Panc1 (cell line): Measurements from ENCODE around the gene NWD2. TPM values are rescaled to one million over a fixed set of nuclear protein-coding genes. Genes with fewer than 3 reads are reported as not detected.

Experiments
- ATAC-seq: fragments of 200-7000 bp; cut with Tn5 transposase; 2 replicates; pipeline ENCODE4 v1.9.1; 2020; ENCODE audit warnings: mild to moderate bottlenecking, moderate library complexity
- BruUV-seq: library from RNA; stranded (reverse); fragments of 400-500 nt; replicated peaks from 2 replicates; lab custom pipeline; 2021; lab: Mats Ljungman, UMichigan
- CTCF ChIA-PET: fragments of 300-600 bp; sonication (Branson Sonifier 250); formaldehyde crosslinking; loops from one replicate; lab custom pipeline; 2022; ENCODE audit warnings: antibody characterized with exemption; lab: Charles Lee
- POLR2A ChIA-PET: fragments of 300-600 bp; sonication (Branson Sonifier 250); formaldehyde crosslinking; loops from one replicate; lab custom pipeline; 2022; ENCODE audit warnings: antibody characterized with exemption; lab: Charles Lee
- DNase-seq: peaks from one replicate; pipeline ENCODE4 v3.0.0-alpha.2; 2010; ENCODE audit warnings: low read depth, low spot score
- H3K27ac ChIP-seq: 2 replicates; pipeline ENCODE4 v1.5.1; 2011; ENCODE audit warnings: mild to moderate bottlenecking, low read length, inconsistent platforms
- H3K27me3 ChIP-seq: fragments of 200-500 bp; sonication (Bioruptor generic); 2 replicates; pipeline ENCODE4 v1.6.0; 2014; ENCODE audit warnings: low read length, inconsistent platforms; ENCODE audit not compliant: control insufficient read depth, insufficient read depth
- H3K36me3 ChIP-seq: fragments of 200-500 bp; sonication (Bioruptor generic); 2 replicates; pipeline ENCODE4 v1.5.1; 2014; ENCODE audit warnings: inconsistent platforms, mild to moderate bottlenecking, low read length, moderate library complexity; ENCODE audit not compliant: control insufficient read depth, insufficient read depth
- H3K4me1 ChIP-seq: 2 replicates; pipeline ENCODE4 v1.5.1; 2011; ENCODE audit warnings: inconsistent platforms, mild to moderate bottlenecking, low read length, moderate library complexity; ENCODE audit not compliant: control insufficient read depth, insufficient read depth
- H3K4me3 ChIP-seq, 2 experiments: 2 replicates each; pipeline ENCODE4 v1.5.1; 2011 to 2012; ENCODE audit warnings: low read depth in 2 of 2, low read length in 2 of 2, mild to moderate bottlenecking in 2 of 2, inconsistent platforms in 1 of 2, moderate library complexity in 1 of 2
- H3K9me3 ChIP-seq: fragments of 200-500 bp; sonication (Bioruptor generic); 2 replicates; pipeline ENCODE4 v1.5.1; 2014; ENCODE audit warnings: low read depth, mild to moderate bottlenecking, inconsistent platforms, low read length, moderate library complexity; ENCODE audit not compliant: control insufficient read depth, insufficient read depth
- POLR2AphosphoS5 ChIP-seq: IDR thresholded peaks from 2 replicates; pipeline ENCODE4 v1.6.1; 2012; ENCODE audit warnings: mild to moderate bottlenecking, low read depth, low read length, moderate library complexity
- SIN3A ChIP-seq: IDR thresholded peaks from 2 replicates; pipeline ENCODE4 v1.6.1; 2012; ENCODE audit warnings: low read depth, mild to moderate bottlenecking, low read length, moderate library complexity, borderline replicate concordance; ENCODE audit not compliant: insufficient read depth
- TCF7L2 ChIP-seq: IDR thresholded peaks from 2 replicates; pipeline ENCODE4 v1.6.1; 2011; ENCODE audit warnings: mild to moderate bottlenecking, low read depth, low read length, inconsistent platforms
- in situ Hi-C: cut with HindIII; loops from 2 replicates; pipeline ENCODE4 v1.10.0; 2016; ENCODE audit warnings: low sequenced_read_pairs, low pct_unique_long_range_greater_than_20kb
- intact Hi-C: fragments of 100-400 bp; cut with micrococcal nuclease; formaldehyde crosslinking; loops from one replicate; pipeline ENCODE4 v1.10.0; 2022; ENCODE audit not compliant: unreplicated experiment
- total RNA-seq: library from RNA; stranded (reverse); gene quantifications from one replicate; pipeline ENCODE4 v1.2.1, GENCODE V29; 2021; ENCODE audit not compliant: unreplicated experiment
- TF ChIP-seq, protein P1 (sequence below): fragments of 450-650 bp; IDR thresholded peaks from 2 replicates; pipeline ENCODE4 v1.5.1; 2017; ENCODE audit warnings: mild to moderate bottlenecking
- TF ChIP-seq, protein P2 (sequence below), 2 experiments: IDR thresholded peaks; 2 replicates each; pipeline ENCODE4 v1.6.1; 2011 to 2012; ENCODE audit warnings: low read depth in 2 of 2, control low read depth in 1 of 2, low read length in 1 of 2, mild to moderate bottlenecking in 1 of 2, moderate library complexity in 1 of 2; ENCODE audit not compliant: insufficient read depth in 1 of 2

NWD2 gene
- total RNA-seq, 1 experiment from 2014 or later = not detected

- no peak for TF ChIP-seq SIN3A
- DNase-seq (no peak), ATAC-seq (no peak)
- BruUV-seq = no TSS peak
- ChIA-PET CTCF (no interaction called here), POLR2A (no interaction called here)
- Histone ChIP-seq H3K27ac (no peak overlapping the region), H3K27me3 (no peaks in the 10 kb centered on the region), H3K36me3 (no peaks in the 10 kb centered on the region), H3K9me3 (no peaks in the 10 kb centered on the region), H3K4me1 (no peaks in the 10 kb centered on the region), H3K4me3 (no peak overlapping the region)
- intact Hi-C loops = no loop called here
- in situ Hi-C loops = no loop called here
Measured at GRCh38 chr4:37365888-37366287, 121.3 kb downstream of the NWD2 start.

DNA sequence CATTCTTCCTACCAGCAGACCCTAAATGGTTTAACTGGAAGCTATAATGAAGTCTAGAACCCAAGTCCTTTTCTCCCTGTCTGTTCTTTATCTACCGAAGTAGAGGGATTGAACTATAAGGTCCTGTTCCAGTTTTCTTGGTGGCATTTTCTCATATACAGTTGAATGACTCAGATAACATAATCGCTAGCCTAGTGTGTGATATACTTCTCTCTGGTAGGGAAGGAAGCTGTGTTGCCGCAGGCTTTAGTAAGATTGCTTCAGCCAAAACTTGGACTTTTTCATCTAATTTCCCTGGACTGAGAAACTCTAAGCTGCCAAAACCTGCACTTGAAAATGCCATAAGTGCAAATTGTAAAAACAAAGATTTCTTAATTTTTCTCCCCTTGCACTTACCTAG lies 123.4 kb downstream of the NWD2 start:
- in situ Hi-C loops (no loop called here), intact Hi-C loops (no loop called here)
- no peak for ATAC-seq
- POLR2A ChIA-PET = no interaction called here
- Histone ChIP-seq H3K4me1 (no peaks in the 10 kb centered on the region), H3K36me3 (no peaks in the 10 kb centered on the region), H3K4me3 (no peak overlapping the region), H3K9me3 (no peaks in the 10 kb centered on the region), H3K27ac (no peak overlapping the region), H3K27me3 (no peaks in the 10 kb centered on the region)
- no TSS peak for BruUV-seq
- TF ChIP-seq SIN3A (no peak), POLR2AphosphoS5 (no peak), TCF7L2 (no peak)
- TF ChIP-seq, protein P1, sequence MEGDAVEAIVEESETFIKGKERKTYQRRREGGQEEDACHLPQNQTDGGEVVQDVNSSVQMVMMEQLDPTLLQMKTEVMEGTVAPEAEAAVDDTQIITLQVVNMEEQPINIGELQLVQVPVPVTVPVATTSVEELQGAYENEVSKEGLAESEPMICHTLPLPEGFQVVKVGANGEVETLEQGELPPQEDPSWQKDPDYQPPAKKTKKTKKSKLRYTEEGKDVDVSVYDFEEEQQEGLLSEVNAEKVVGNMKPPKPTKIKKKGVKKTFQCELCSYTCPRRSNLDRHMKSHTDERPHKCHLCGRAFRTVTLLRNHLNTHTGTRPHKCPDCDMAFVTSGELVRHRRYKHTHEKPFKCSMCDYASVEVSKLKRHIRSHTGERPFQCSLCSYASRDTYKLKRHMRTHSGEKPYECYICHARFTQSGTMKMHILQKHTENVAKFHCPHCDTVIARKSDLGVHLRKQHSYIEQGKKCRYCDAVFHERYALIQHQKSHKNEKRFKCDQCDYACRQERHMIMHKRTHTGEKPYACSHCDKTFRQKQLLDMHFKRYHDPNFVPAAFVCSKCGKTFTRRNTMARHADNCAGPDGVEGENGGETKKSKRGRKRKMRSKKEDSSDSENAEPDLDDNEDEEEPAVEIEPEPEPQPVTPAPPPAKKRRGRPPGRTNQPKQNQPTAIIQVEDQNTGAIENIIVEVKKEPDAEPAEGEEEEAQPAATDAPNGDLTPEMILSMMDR = no peak
- TF ChIP-seq, protein P2, sequence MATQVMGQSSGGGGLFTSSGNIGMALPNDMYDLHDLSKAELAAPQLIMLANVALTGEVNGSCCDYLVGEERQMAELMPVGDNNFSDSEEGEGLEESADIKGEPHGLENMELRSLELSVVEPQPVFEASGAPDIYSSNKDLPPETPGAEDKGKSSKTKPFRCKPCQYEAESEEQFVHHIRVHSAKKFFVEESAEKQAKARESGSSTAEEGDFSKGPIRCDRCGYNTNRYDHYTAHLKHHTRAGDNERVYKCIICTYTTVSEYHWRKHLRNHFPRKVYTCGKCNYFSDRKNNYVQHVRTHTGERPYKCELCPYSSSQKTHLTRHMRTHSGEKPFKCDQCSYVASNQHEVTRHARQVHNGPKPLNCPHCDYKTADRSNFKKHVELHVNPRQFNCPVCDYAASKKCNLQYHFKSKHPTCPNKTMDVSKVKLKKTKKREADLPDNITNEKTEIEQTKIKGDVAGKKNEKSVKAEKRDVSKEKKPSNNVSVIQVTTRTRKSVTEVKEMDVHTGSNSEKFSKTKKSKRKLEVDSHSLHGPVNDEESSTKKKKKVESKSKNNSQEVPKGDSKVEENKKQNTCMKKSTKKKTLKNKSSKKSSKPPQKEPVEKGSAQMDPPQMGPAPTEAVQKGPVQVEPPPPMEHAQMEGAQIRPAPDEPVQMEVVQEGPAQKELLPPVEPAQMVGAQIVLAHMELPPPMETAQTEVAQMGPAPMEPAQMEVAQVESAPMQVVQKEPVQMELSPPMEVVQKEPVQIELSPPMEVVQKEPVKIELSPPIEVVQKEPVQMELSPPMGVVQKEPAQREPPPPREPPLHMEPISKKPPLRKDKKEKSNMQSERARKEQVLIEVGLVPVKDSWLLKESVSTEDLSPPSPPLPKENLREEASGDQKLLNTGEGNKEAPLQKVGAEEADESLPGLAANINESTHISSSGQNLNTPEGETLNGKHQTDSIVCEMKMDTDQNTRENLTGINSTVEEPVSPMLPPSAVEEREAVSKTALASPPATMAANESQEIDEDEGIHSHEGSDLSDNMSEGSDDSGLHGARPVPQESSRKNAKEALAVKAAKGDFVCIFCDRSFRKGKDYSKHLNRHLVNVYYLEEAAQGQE (IDR thresholded peaks at IDR 0.05; ENCODE audit: insufficient read depth in 1 of 2, low read depth in 2 of 2, low read length in 1 of 2) = no peak
- CTCF ChIA-PET = no interaction called here
- DNase-seq = no peak

DNA sequence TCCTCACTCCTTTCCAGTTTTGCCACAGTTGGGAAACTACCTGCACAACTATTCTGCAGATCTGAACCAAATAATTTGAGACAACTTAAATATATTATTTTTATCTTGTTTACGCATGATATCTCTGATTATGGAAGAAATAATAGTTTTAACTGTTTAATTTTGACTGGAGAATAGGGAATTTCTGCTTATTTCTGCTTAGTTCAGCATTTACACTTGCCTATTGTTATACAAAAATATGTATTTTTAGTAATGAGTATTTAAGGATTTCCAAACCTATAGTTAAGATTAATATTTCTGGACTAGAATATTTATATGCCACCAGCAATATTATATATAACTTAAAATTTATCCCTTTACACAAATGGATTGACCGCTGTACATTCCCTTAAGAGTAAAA lies 125.5 kb downstream of the NWD2 start:
- no peaks in the 10 kb centered on the region for H3K4me1 ChIP-seq
- H3K27ac ChIP-seq = no peak overlapping the region
- ATAC-seq = no peak
- H3K36me3 ChIP-seq = no peaks in the 10 kb centered on the region
- intact Hi-C loops (no loop called here), in situ Hi-C loops (no loop called here)
- DNase-seq = no peak
- H3K27me3 ChIP-seq = no peaks in the 10 kb centered on the region
- no peaks in the 10 kb centered on the region for H3K9me3 ChIP-seq
- TF ChIP-seq TCF7L2 (no peak), POLR2AphosphoS5 (no peak), SIN3A (no peak)
- TF ChIP-seq, protein P2 (IDR thresholded peaks at IDR 0.05; ENCODE audit: insufficient read depth in 1 of 2, low read depth in 2 of 2, low read length in 1 of 2) = no peak
- TF ChIP-seq, protein P1 = no peak
- POLR2A ChIA-PET = interaction anchor here (0.6 kb wide), 1 partner anchor 789 kb away, joined by 4 read pairs; no protein-coding TSS in a partner anchor
- no peak overlapping the region for H3K4me3 ChIP-seq
- CTCF ChIA-PET = no interaction called here
- no TSS peak for BruUV-seq
